Ascending aorta (tissue), 2 donors: ENCODE measurements around the gene TAB2. TPM values are rescaled to one million over a fixed set of nuclear protein-coding genes. Genes with fewer than 3 reads are reported as not detected.
A peak's percentile ranks its signal among the peaks of the same experiment; 100 is the strongest.
"Not testable (repeated sequence)": the region's sequence is repeated elsewhere in the genome, so short reads cannot be mapped to it uniquely, and the experiment has no call there.

Experiments used
- DNase-seq, 2 donors: peaks; one replicate each; pipeline ENCODE4 v3.0.0-alpha.2; 2019; ENCODE audit warnings: low spot score in 2 of 2
- H3K27ac ChIP-seq, 2 donors: fragments of 200-600 bp; sonication (generic); one replicate each; pipeline ENCODE4 v1.5.1; 2016 to 2017; ENCODE audit warnings: mild to moderate bottlenecking in 1 of 2
- H3K27me3 ChIP-seq: fragments of 200-600 bp; sonication (generic); one replicate; pipeline ENCODE4 v1.5.1; 2017
- H3K36me3 ChIP-seq, 2 donors: fragments of 200-600 bp; sonication (generic); one replicate each; pipeline ENCODE4 v1.5.1; 2016
- H3K4me1 ChIP-seq, 2 donors: fragments of 200-600 bp; sonication (generic); one replicate each; pipeline ENCODE4 v1.5.1; 2016 to 2017; ENCODE audit warnings: mild to moderate bottlenecking in 1 of 2
- H3K4me3 ChIP-seq, 2 donors: fragments of 200-600 bp; sonication (generic); one replicate each; pipeline ENCODE4 v1.5.1; 2016 to 2017; ENCODE audit warnings: mild to moderate bottlenecking in 1 of 2
- H3K9me3 ChIP-seq, 2 donors: fragments of 200-600 bp; sonication (generic); one replicate each; pipeline ENCODE4 v1.5.1; 2016
- CTCF ChIP-seq, 3 experiments: fragments of 200-600 bp in 2 of 3; fragments of 450-650 bp in 1 of 3; sonication (generic) in 2 of 3; IDR thresholded peaks; one replicate each; pipeline ENCODE4 v1.5.1; 2016 to 2019; ENCODE audit warnings: antibody characterized with exemption in 3 of 3, mild to moderate bottlenecking in 1 of 3, moderate library complexity in 1 of 3
- intact Hi-C: fragments of 100-400 bp; cut with DNase I; formaldehyde crosslinking; loops from one replicate; pipeline ENCODE4 v1.15.1; 2023
- total RNA-seq: library from RNA; depleted of rRNA; stranded (reverse); fragments of >200 nt; gene quantifications from one replicate; pipeline ENCODE4 v1.1.0, GENCODE V29; 2016

TAB2 gene
- total RNA-seq, 1 donor from 2014 or later: 55.2 TPM

GRCh38 chr6:149337320-149337719, 19.8 kb downstream of the TAB2 start:
- Histone ChIP-seq H3K4me3 (no peak overlapping the region), H3K4me1 (peaks cover 16 to 64% of the 10 kb centered on the region in 2 donors), H3K36me3 (no peaks in the 10 kb centered on the region), H3K27me3 (no peaks in the 10 kb centered on the region), H3K27ac (no peak overlapping the region), H3K9me3 (no peaks in the 10 kb centered on the region)
- DNase-seq: no peak
- no peak for TF ChIP-seq CTCF (IDR thresholded peaks at IDR 0.05)
- intact Hi-C loops: no loop called here

GRCh38 chr6:149340200-149340599, 22.7 kb downstream of the TAB2 start:
- Histone ChIP-seq H3K4me3 (no peak overlapping the region), H3K4me1 (peaks cover 7 to 51% of the 10 kb centered on the region in 2 donors), H3K27ac (no peak overlapping the region), H3K27me3 (no peaks in the 10 kb centered on the region), H3K9me3 (no peaks in the 10 kb centered on the region), H3K36me3 (no peaks in the 10 kb centered on the region)
- no peak for TF ChIP-seq CTCF (IDR thresholded peaks at IDR 0.05)
- intact Hi-C loops: loop anchor here (5.0 kb wide), 1 partner anchor 42 kb away; no protein-coding TSS in a partner anchor
- no peak for DNase-seq

- Histone ChIP-seq H3K9me3 (no peaks in the 10 kb centered on the region), H3K4me1 (peaks cover 0 to 35% of the 10 kb centered on the region in 2 donors), H3K36me3 (no peaks in the 10 kb centered on the region), H3K27ac (peak overlapping the region in 1 of 2 donors; percentile 11), H3K4me3 (no peak overlapping the region), H3K27me3 (no peaks in the 10 kb centered on the region)
- intact Hi-C loops: loop anchor here (5.0 kb wide), 1 partner anchor 40 kb away; no protein-coding TSS in a partner anchor
- no peak for DNase-seq
- no peak for TF ChIP-seq CTCF (IDR thresholded peaks at IDR 0.05)
These were observed 25.0 kb downstream of the TAB2 start for GRCh38 chr6:149342525-149342924.

GRCh38 chr6:149343501-149343900, 26.0 kb downstream of the TAB2 start:
- no peak for DNase-seq
- Histone ChIP-seq H3K4me3 (no peak overlapping the region), H3K36me3 (no peaks in the 10 kb centered on the region), H3K9me3 (no peaks in the 10 kb centered on the region), H3K27me3 (no peaks in the 10 kb centered on the region), H3K27ac (no peak overlapping the region), H3K4me1 (peaks cover 0 to 29% of the 10 kb centered on the region in 2 donors)
- intact Hi-C loops: loop anchor here (5.0 kb wide), 1 partner anchor 39 kb away; no protein-coding TSS in a partner anchor
- TF ChIP-seq CTCF (IDR thresholded peaks at IDR 0.05): no peak

- Histone ChIP-seq H3K27ac (no peak overlapping the region), H3K4me3 (no peak overlapping the region), H3K9me3 (no peaks in the 10 kb centered on the region), H3K27me3 (no peaks in the 10 kb centered on the region), H3K4me1 (peaks cover 0 to 21% of the 10 kb centered on the region in 2 donors), H3K36me3 (no peaks in the 10 kb centered on the region)
- TF ChIP-seq CTCF (IDR thresholded peaks at IDR 0.05): no peak
- DNase-seq: no peak
- intact Hi-C loops: no loop called here
These were observed 28.6 kb downstream of the TAB2 start for GRCh38 chr6:149346078-149346477.

- H3K4me1 ChIP-seq: peaks cover 0 to 15% of the 10 kb centered on the region in 2 donors
- no peak overlapping the region for H3K27ac ChIP-seq
- H3K4me3 ChIP-seq: no peak overlapping the region
- no peak for DNase-seq
- H3K9me3 ChIP-seq: no peaks in the 10 kb centered on the region
- no peaks in the 10 kb centered on the region for H3K27me3 ChIP-seq
- no peaks in the 10 kb centered on the region for H3K36me3 ChIP-seq
- TF ChIP-seq CTCF (IDR thresholded peaks at IDR 0.05): no peak
- intact Hi-C loops: no loop called here
These were observed 29.6 kb downstream of the TAB2 start for GRCh38 chr6:149347067-149347466.

- intact Hi-C loops: not testable (repeated sequence)
These were observed 31.8 kb downstream of the TAB2 start for GRCh38 chr6:149349279-149349678.

More at GRCh38 chr6:149349279-149349678, 31.8 kb downstream of the TAB2 start:
- H3K4me3 ChIP-seq, H3K4me1 ChIP-seq, H3K27me3 ChIP-seq, H3K36me3 ChIP-seq, H3K9me3 ChIP-seq, H3K27ac ChIP-seq, DNase-seq: not testable (repeated sequence)
